Measurements from ENCODE around the gene SRSF3.

GRCh38 chr6:36607683-36608386, 13.7 kb downstream of the SRSF3 start:
- no peak for TF ChIP-seq EZH2phosphoT487 (IDR thresholded peaks at IDR 0.05; ENCODE audit: borderline replicate concordance, low read length)
- no peak for TF ChIP-seq CTCF (conservative IDR thresholded peaks at IDR 0.05; ENCODE audit: low read depth, low read length)
